ENCODE measurements around the gene NDE1. TPM values are rescaled to one million over a fixed set of nuclear protein-coding genes. Genes with fewer than 3 reads are reported as not detected.

NDE1 gene
- total RNA-seq, 4 donors from 2014 or later = 46.1 to 94.9 (median 70.1) TPM

GRCh38 chr16:15757630-15758251, 107.7 kb downstream of the NDE1 start:
- Histone ChIP-seq H3K4me3 (no peak overlapping the region), H3K4me1 (peaks cover 0 to 97% (median 72%) of the 10 kb centered on the region in 4 donors), H3K36me3 (peaks cover 0 to 99% (median 85%) of the 10 kb centered on the region in 4 donors), H3K27me3 (no peaks in the 10 kb centered on the region), H3K9me3 (no peaks in the 10 kb centered on the region), H3K27ac (replicated peaks in 1 of 4) (peak overlapping the region; percentile 55 to 75 (median 68))
- DNase-seq (ENCODE audit: extremely low spot score) = no peak
- intact Hi-C loops (cut with DNase I) = no loop called here
- 80% methylated on average over 16 of the region's 23 CpGs for WGBS
- peak; percentile 41 to 78 for TF ChIP-seq POLR2AphosphoS5 (IDR thresholded peaks at IDR 0.05)
- TF ChIP-seq CTCF (IDR thresholded peaks at IDR 0.05) = no peak

GRCh38 chr16:15759070-15759469, 109.0 kb downstream of the NDE1 start:
- WGBS = 65% methylated on average over 4 of the region's 4 CpGs
- peak overlapping the region; percentile 39 to 75 (median 68) for H3K27ac ChIP-seq (replicated peaks in 1 of 4)
- peaks cover 0 to 97% (median 72%) of the 10 kb centered on the region in 4 donors for H3K4me1 ChIP-seq
- DNase-seq (ENCODE audit: extremely low spot score) = no peak
- no peaks in the 10 kb centered on the region for H3K27me3 ChIP-seq
- peaks cover 0 to 99% (median 82%) of the 10 kb centered on the region in 4 donors for H3K36me3 ChIP-seq
- no peak overlapping the region for H3K4me3 ChIP-seq
- H3K9me3 ChIP-seq = no peaks in the 10 kb centered on the region
- TF ChIP-seq CTCF (IDR thresholded peaks at IDR 0.05) (no peak), EP300 (IDR thresholded peaks at IDR 0.05) (no peak), POLR2A (IDR thresholded peaks at IDR 0.05; ENCODE audit: low read depth) (no peak), POLR2AphosphoS5 (IDR thresholded peaks at IDR 0.05) (peak in 1 of 2 donors; percentile 47)
- intact Hi-C loops (cut with DNase I) = no loop called here

- WGBS = 83% methylated on average over 1 of the region's 1 CpG
- DNase-seq (ENCODE audit: extremely low spot score) = no peak
- Histone ChIP-seq H3K27ac (replicated peaks in 1 of 4) (peak overlapping the region in 3 of 4 donors; percentile 74 to 75 (median 75)), H3K36me3 (peaks cover 0 to 99% (median 77%) of the 10 kb centered on the region in 4 donors), H3K27me3 (no peaks in the 10 kb centered on the region), H3K9me3 (no peaks in the 10 kb centered on the region), H3K4me3 (no peak overlapping the region), H3K4me1 (peaks cover 0 to 97% (median 78%) of the 10 kb centered on the region in 4 donors)
- intact Hi-C loops (cut with DNase I) = loop anchor here (10.0 kb wide), 2 partner anchors 365 to 435 kb away; no protein-coding TSS in a partner anchor
- TF ChIP-seq CTCF (IDR thresholded peaks at IDR 0.05) (no peak), POLR2AphosphoS5 (IDR thresholded peaks at IDR 0.05) (peak in 1 of 2 donors; percentile 81)
Measured at GRCh38 chr16:15760129-15760528, 110.1 kb downstream of the NDE1 start.

GRCh38 chr16:15764112-15764511, 114.1 kb downstream of the NDE1 start:
- Histone ChIP-seq H3K27me3 (no peaks in the 10 kb centered on the region), H3K36me3 (peaks cover 0 to 98% (median 64%) of the 10 kb centered on the region in 4 donors), H3K4me3 (no peak overlapping the region), H3K9me3 (no peaks in the 10 kb centered on the region), H3K4me1 (peaks cover 0 to 95% (median 79%) of the 10 kb centered on the region in 4 donors), H3K27ac (replicated peaks in 1 of 4) (peak overlapping the region; percentile 63 to 75 (median 74))
- intact Hi-C loops (cut with DNase I) = loop anchor here (10.0 kb wide), 2 partner anchors 361 to 431 kb away; no protein-coding TSS in a partner anchor
- WGBS = 31% methylated on average over 2 of the region's 2 CpGs
- TF ChIP-seq EP300 (IDR thresholded peaks at IDR 0.05) = no peak
- TF ChIP-seq POLR2AphosphoS5 (IDR thresholded peaks at IDR 0.05) = peak; percentile 3 to 74
- no peak for DNase-seq (ENCODE audit: extremely low spot score)

GRCh38 chr16:15765116-15765515, 115.1 kb downstream of the NDE1 start:
- peak in 1 of 2 donors; percentile 97 for TF ChIP-seq POLR2AphosphoS5 (IDR thresholded peaks at IDR 0.05)
- no peak for TF ChIP-seq CTCF (IDR thresholded peaks at IDR 0.05)
- Histone ChIP-seq H3K27me3 (no peaks in the 10 kb centered on the region), H3K27ac (replicated peaks in 1 of 4) (peak overlapping the region; percentile 63 to 75 (median 74)), H3K4me3 (no peak overlapping the region), H3K4me1 (peaks cover 0 to 95% (median 85%) of the 10 kb centered on the region in 4 donors), H3K36me3 (peaks cover 0 to 98% (median 59%) of the 10 kb centered on the region in 4 donors), H3K9me3 (no peaks in the 10 kb centered on the region)
- WGBS = 67% methylated on average over 4 of the region's 4 CpGs
- intact Hi-C loops (cut with DNase I) = loop anchor here (10.0 kb wide), 2 partner anchors 360 to 430 kb away; no protein-coding TSS in a partner anchor
- no peak for DNase-seq (ENCODE audit: extremely low spot score)

Data from esophagus muscularis mucosa (tissue), 4 donors.